ENCODE measurements around the gene RARB. TPM values are rescaled to one million over a fixed set of nuclear protein-coding genes. Genes with fewer than 3 reads are reported as not detected.

RARB gene
- total RNA-seq, 2 experiments from 2014 or later: not detected

DNA sequence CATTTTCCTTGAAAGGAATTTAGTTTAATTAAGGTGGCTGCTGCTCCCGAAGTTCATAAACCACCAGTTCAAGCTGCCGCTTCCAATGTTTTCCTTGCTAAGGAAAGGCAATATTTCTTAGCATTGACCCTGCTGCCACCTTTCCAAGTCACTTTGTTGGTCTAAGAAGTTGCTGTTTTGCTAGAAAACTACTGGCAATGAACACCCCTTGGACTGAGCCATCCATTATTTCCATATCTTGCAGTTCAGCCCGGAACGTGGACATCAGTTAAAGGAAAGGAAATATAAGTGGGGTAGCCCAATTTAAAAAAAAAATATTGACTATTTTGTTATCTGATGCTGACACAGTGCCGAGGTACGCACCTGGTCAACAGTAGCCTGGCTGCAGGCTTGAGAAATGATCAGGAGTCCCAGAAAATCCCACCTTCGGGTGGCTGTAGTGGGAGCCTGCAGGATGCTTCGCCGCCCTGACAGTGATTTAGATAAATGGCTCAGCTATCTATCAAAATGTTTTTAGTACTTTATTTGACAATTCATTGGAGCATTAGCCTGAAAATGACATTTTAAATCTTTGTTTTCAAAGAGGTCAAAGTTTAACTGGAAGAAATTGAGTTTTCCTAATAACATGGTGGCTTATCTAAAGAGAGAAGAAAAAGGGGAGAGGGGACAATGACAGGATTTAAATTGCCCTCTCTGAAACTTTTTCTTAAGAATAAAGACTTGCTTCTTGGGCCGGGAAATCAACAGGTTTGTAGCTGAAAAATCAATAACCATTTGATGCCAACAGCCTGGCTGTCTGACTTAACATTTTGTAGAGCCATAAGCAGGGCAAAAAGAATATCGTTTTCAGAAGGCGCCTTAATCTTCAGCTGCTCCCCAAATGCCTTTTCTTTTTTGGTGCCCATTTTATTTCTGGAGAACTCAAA is 1.6 kb downstream of the RARB start:
- peaks cover 60% of the 10 kb centered on the region for H3K27me3 Mint-ChIP-seq
- no peaks in the 10 kb centered on the region for H3K9me3 Mint-ChIP-seq (ENCODE audit: low read depth)
- DNase-seq: no peak
- no peaks in the 10 kb centered on the region for H3K36me3 Mint-ChIP-seq
- no peak for ATAC-seq
- H3K4me3 Mint-ChIP-seq: no peak overlapping the region
- peaks cover 3% of the 10 kb centered on the region for H3K4me1 Mint-ChIP-seq
- H3K27ac Mint-ChIP-seq: no peak overlapping the region
- CTCF ChIA-PET: no interaction called here

DNA sequence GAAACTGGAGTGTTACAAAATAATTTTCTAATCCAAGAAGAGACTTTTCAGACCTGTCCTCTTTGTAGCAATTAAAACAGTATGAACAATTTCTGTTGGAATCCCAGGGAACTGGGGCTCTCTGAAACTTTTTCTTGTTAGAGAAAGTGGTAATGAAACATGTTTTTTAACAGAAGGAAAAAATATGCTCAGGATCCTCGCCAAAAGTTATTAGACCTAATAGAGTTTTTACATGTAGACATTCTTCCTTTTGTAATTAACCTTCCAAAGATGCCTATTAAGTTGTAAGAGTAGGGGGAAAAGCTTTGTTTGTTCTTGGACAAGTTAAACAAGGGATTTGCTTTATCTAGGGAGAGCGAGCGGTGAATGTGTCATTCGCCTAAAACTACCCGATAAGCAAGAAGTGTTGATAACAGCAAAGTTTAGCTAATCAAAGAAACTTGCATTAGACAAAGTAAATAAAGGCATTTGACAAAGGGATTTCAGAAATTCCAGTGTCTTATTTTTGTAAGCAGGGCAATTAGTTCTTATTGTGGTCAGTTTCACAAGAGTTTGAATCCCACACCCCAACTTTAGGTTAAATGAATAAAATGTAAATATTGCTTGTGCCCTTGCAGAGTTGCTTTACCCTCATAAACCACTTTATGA is 2.3 kb downstream of the RARB start:
- DNase-seq: no peak
- no peaks in the 10 kb centered on the region for H3K36me3 Mint-ChIP-seq
- H3K9me3 Mint-ChIP-seq (ENCODE audit: low read depth): no peaks in the 10 kb centered on the region
- no peak overlapping the region for H3K4me3 Mint-ChIP-seq
- no peak for ATAC-seq
- peaks cover 3% of the 10 kb centered on the region for H3K4me1 Mint-ChIP-seq
- no peak overlapping the region for H3K27ac Mint-ChIP-seq
- CTCF ChIA-PET: no interaction called here
- H3K27me3 Mint-ChIP-seq: peaks cover 60% of the 10 kb centered on the region

DNA sequence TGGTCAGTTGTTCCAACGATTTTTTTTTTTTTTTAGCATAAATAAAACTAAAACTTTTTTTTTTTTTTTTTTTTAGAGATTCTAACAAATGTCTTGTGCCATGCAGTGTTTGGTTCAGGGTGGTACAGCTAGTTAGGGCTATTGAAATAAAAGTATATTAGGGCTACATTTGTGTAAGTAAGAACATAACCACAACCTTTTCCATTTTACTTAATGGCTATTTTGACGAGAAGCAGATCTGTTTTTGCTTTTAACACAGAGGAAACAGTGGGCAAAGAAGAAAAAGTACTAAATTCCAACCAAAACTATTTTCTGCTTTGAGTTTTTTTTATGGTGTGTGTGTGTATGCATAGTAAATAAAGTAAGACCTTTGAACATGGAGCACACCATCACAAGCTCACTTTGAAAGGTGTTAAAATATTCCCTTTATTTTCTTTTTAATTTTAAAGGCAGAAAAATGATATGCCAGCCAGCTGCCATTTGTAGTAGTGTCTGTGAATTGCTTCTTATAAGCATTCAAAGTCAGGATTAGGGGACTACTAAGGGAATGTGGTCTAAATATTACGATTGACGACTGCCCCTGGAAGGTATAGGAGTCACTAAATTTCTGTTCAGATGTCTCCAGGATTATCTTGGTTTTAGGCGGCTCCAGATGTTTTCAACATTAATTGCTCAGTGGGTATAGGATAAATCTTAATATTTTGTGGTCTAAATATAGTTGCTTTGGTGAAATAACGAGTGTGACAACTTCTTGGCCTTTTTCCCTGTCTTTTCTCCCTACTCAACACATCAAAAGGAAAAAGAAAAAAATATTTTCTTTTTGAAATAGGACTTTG is 3.1 kb downstream of the RARB start:
- CTCF ChIA-PET: no interaction called here
- Mint-ChIP-seq H3K27ac (no peak overlapping the region), H3K27me3 (peaks cover 57% of the 10 kb centered on the region), H3K4me3 (no peak overlapping the region), H3K36me3 (no peaks in the 10 kb centered on the region), H3K4me1 (peaks cover 3% of the 10 kb centered on the region), H3K9me3 (ENCODE audit: low read depth) (no peaks in the 10 kb centered on the region)
- ATAC-seq: no peak
- DNase-seq: no peak

GRCh38 chr3:25432176-25432720 is 4.2 kb downstream of the RARB start:
- ATAC-seq (no peak), DNase-seq (no peak)
- no peaks in the 10 kb centered on the region for H3K9me3 Mint-ChIP-seq (ENCODE audit: low read depth)
- H3K36me3 Mint-ChIP-seq: no peaks in the 10 kb centered on the region
- H3K4me3 Mint-ChIP-seq: no peak overlapping the region
- CTCF ChIA-PET: no interaction called here
- H3K27me3 Mint-ChIP-seq: peaks cover 46% of the 10 kb centered on the region
- peaks cover 3% of the 10 kb centered on the region for H3K4me1 Mint-ChIP-seq
- H3K27ac Mint-ChIP-seq: no peak overlapping the region

DNA sequence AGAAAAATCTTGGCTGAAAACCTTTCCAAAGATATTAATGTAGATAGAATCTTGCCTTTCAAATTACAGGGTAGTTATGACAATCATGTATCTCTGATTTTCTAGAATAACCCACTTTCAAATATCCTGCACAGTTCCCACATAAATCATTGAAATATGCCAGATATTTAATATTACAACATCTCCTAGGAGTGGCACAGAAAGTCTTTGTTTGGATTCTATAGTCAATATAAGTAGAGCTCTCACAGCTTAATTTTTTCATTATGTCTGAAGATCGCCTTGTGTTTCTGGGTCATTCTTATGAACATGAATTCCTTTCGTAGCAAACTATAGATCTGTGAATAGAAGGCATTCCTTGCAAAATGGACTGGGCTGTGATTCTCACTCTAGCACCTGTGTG is 5.0 kb downstream of the RARB start:
- Mint-ChIP-seq H3K9me3 (ENCODE audit: low read depth) (no peaks in the 10 kb centered on the region), H3K36me3 (no peaks in the 10 kb centered on the region), H3K27me3 (peaks cover 38% of the 10 kb centered on the region), H3K4me1 (peaks cover 1% of the 10 kb centered on the region), H3K27ac (no peak overlapping the region), H3K4me3 (no peak overlapping the region)
- CTCF ChIA-PET: no interaction called here
- no peak for DNase-seq
- no peak for ATAC-seq

DNA sequence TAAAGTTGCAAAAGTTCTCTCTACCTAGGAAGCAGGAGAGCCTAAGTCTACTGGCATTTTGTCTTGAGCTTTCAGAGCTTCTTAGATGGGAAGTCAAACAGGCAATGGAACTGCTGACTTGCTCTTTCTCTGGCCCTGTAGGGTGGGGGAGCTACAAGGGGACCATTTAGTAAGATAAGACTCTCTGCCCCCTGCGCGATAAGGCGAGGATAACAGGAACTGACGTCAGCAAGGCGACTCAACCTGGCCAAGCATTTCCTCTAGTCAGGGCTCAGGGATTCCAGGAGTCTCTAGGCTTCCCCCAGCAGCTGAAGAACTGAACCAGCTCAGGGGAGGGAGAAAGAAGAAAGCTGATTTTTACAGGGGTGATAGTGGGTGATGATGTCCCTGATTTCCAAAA is 5.8 kb downstream of the RARB start:
- CTCF ChIA-PET: no interaction called here
- peaks cover 30% of the 10 kb centered on the region for H3K27me3 Mint-ChIP-seq
- no peak for ATAC-seq
- no peaks in the 10 kb centered on the region for H3K9me3 Mint-ChIP-seq (ENCODE audit: low read depth)
- DNase-seq: no peak
- no peaks in the 10 kb centered on the region for H3K4me1 Mint-ChIP-seq
- no peaks in the 10 kb centered on the region for H3K36me3 Mint-ChIP-seq
- no peak overlapping the region for H3K27ac Mint-ChIP-seq
- no peak overlapping the region for H3K4me3 Mint-ChIP-seq

DNA sequence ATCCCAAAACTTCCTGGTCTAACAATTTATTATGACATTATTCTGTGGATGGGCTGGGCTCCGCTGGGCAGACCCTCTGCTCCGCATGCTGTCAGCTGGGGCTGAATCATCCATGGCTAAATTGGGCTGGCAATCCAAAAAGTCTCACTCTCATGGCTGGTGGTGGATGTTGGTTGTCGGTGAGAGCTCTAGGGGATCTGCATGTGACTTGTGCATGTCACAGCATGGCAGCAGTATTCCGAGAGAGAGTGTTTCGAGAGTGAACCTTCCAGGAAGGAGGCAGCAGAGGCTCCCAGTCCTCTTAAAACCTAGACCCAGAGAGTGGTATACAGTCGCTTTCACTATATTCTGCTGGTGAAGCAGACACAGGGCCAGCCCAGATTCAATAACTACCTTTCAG is 9.9 kb downstream of the RARB start:
- Mint-ChIP-seq H3K36me3 (no peaks in the 10 kb centered on the region), H3K27ac (no peak overlapping the region), H3K4me1 (no peaks in the 10 kb centered on the region), H3K4me3 (no peak overlapping the region), H3K9me3 (ENCODE audit: low read depth) (no peaks in the 10 kb centered on the region), H3K27me3 (peaks cover 8% of the 10 kb centered on the region)
- DNase-seq: no peak
- CTCF ChIA-PET: no interaction called here
- no peak for ATAC-seq

DNA sequence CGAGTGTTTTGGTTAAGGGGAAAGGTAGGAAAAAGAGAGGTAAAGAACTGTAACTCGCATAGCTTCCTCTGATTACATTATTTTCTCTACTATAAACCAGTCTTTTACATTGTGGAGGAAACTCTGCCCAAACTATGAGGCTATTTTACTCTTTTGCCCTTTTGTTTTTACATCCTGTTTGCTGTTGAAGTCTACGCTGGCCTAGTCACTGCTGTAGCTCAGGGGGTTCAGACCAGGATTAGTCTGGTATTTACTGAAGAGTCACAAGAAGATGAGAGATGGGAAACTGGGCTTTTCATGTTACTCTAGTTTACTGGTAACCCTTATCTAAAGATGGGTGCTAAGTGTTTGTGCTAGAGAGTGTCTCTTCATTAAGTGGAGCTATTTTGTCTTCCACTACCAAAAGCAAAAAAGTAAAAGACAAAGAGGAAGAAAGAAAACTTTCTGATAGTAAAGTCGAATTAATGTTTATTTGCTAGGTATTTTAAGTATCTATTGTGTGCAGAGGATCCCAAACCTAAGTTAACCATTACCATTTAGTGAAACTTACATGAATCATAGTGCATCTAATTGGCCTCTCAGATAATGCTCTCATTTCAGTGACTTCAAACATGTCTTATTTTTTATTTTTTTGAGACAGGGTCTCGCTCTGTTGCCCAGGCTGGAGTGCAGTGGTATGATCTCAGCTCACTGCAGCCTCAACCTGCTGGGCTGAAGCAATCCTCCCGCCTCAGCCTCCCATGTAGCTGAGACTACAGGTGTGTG is 10.9 kb downstream of the RARB start:
- ATAC-seq (no peak), DNase-seq (no peak)
- H3K4me3 Mint-ChIP-seq: no peak overlapping the region
- no peaks in the 10 kb centered on the region for H3K9me3 Mint-ChIP-seq (ENCODE audit: low read depth)
- no peaks in the 10 kb centered on the region for H3K4me1 Mint-ChIP-seq
- H3K36me3 Mint-ChIP-seq: no peaks in the 10 kb centered on the region
- H3K27ac Mint-ChIP-seq: no peak overlapping the region
- H3K27me3 Mint-ChIP-seq: peaks cover 3% of the 10 kb centered on the region
- CTCF ChIA-PET: no interaction called here

- CTCF ChIA-PET: interaction anchor here (0.6 to 1.8 kb wide), 2 partner anchors 12 to 151 kb away, joined by 3 to 6 read pairs; no protein-coding TSS in a partner anchor
- no peak overlapping the region for H3K27ac Mint-ChIP-seq
- H3K4me3 Mint-ChIP-seq: no peak overlapping the region
- no peaks in the 10 kb centered on the region for H3K9me3 Mint-ChIP-seq (ENCODE audit: low read depth)
- DNase-seq: no peak
- H3K27me3 Mint-ChIP-seq: no peaks in the 10 kb centered on the region
- no peaks in the 10 kb centered on the region for H3K4me1 Mint-ChIP-seq
- H3K36me3 Mint-ChIP-seq: no peaks in the 10 kb centered on the region
- ATAC-seq: no peak
Observed at GRCh38 chr3:25441234-25441856, 13.3 kb downstream of the RARB start.

- DNase-seq (no peak), ATAC-seq (no peak)
- CTCF ChIA-PET: interaction anchor here (0.6 to 1.8 kb wide), 2 partner anchors 18 to 150 kb away, joined by 3 to 6 read pairs; no protein-coding TSS in a partner anchor
- Mint-ChIP-seq H3K36me3 (no peaks in the 10 kb centered on the region), H3K9me3 (ENCODE audit: low read depth) (no peaks in the 10 kb centered on the region), H3K27ac (no peak overlapping the region), H3K4me1 (no peaks in the 10 kb centered on the region), H3K4me3 (no peak overlapping the region), H3K27me3 (peaks cover under 1% of the 10 kb centered on the region)
Observed at GRCh38 chr3:25442486-25442885, 14.4 kb downstream of the RARB start.

- Mint-ChIP-seq H3K4me1 (no peaks in the 10 kb centered on the region), H3K4me3 (no peak overlapping the region), H3K36me3 (no peaks in the 10 kb centered on the region), H3K27me3 (peaks cover 3% of the 10 kb centered on the region), H3K27ac (no peak overlapping the region), H3K9me3 (ENCODE audit: low read depth) (no peaks in the 10 kb centered on the region)
- DNase-seq (no peak), ATAC-seq (no peak)
- CTCF ChIA-PET: no interaction called here
Observed at GRCh38 chr3:25444273-25444672, 16.2 kb downstream of the RARB start.

- no peaks in the 10 kb centered on the region for H3K4me1 Mint-ChIP-seq
- no peak for ATAC-seq
- no peaks in the 10 kb centered on the region for H3K36me3 Mint-ChIP-seq
- CTCF ChIA-PET: no interaction called here
- H3K9me3 Mint-ChIP-seq (ENCODE audit: low read depth): no peaks in the 10 kb centered on the region
- no peak overlapping the region for H3K4me3 Mint-ChIP-seq
- H3K27me3 Mint-ChIP-seq: peaks cover 3% of the 10 kb centered on the region
- H3K27ac Mint-ChIP-seq: no peak overlapping the region
- DNase-seq: no peak
Observed at GRCh38 chr3:25445731-25446130, 17.7 kb downstream of the RARB start.
